Hepatocyte (in vitro differentiated cells): ENCODE data around the gene BUD31. TPM values are rescaled to one million over a fixed set of nuclear protein-coding genes. Genes with fewer than 3 reads are reported as not detected.

Experiments
- DNase-seq: peaks from one replicate; pipeline ENCODE4 v3.0.0-alpha.2; 2016; ENCODE audit warnings: low spot score
- H2AFZ ChIP-seq: fragments of 200-600 bp; sonication (generic); 2 replicates; pipeline ENCODE4 v1.6.0; 2016; ENCODE audit warnings: antibody characterized with exemption, mild to moderate bottlenecking
- H3K27ac ChIP-seq: fragments of 200-600 bp; sonication (generic); 2 replicates; pipeline ENCODE4 v1.5.1; 2016; ENCODE audit warnings: mild to moderate bottlenecking
- H3K27me3 ChIP-seq: fragments of 200-600 bp; sonication (generic); 2 replicates; pipeline ENCODE4 v1.6.1; 2016
- H3K36me3 ChIP-seq: fragments of 200-600 bp; sonication (generic); replicated peaks from 2 replicates; pipeline ENCODE4 v1.5.1; 2016; ENCODE audit warnings: low read depth; ENCODE audit not compliant: insufficient read depth
- H3K4me1 ChIP-seq: fragments of 200-600 bp; sonication (generic); 2 replicates; pipeline ENCODE4 v1.5.1; 2016; ENCODE audit warnings: mild to moderate bottlenecking, moderate library complexity; ENCODE audit not compliant: insufficient read depth
- H3K4me2 ChIP-seq: fragments of 200-600 bp; sonication (generic); 2 replicates; pipeline ENCODE4 v1.6.0; 2016
- H3K4me3 ChIP-seq: fragments of 200-600 bp; sonication (generic); 2 replicates; pipeline ENCODE4 v1.5.1; 2016; ENCODE audit warnings: mild to moderate bottlenecking
- H3K79me2 ChIP-seq: fragments of 200-600 bp; sonication (generic); 2 replicates; pipeline ENCODE4 v1.6.0; 2017; ENCODE audit warnings: mild to moderate bottlenecking
- H3K9me2 ChIP-seq: fragments of 200-600 bp; sonication (generic); replicated peaks from 2 replicates; pipeline ENCODE4 v1.6.0; 2017; ENCODE audit warnings: mild to moderate bottlenecking; ENCODE audit not compliant: insufficient read depth
- H3K9me3 ChIP-seq: fragments of 200-600 bp; sonication (generic); 2 replicates; pipeline ENCODE4 v1.5.1; 2016; ENCODE audit warnings: low read depth, mild to moderate bottlenecking
- H4K20me1 ChIP-seq: fragments of 200-600 bp; sonication (generic); 2 replicates; pipeline ENCODE4 v1.6.0; 2016; ENCODE audit warnings: mild to moderate bottlenecking; ENCODE audit not compliant: insufficient read depth, poor library complexity, severe bottlenecking
- EZH2 ChIP-seq: fragments of 200-600 bp; sonication (generic); IDR thresholded peaks from 2 replicates; pipeline ENCODE4 v1.6.1; 2016; ENCODE audit warnings: antibody characterized with exemption, mild to moderate bottlenecking, borderline replicate concordance
- EZH2phosphoT487 ChIP-seq: fragments of 200-600 bp; sonication (generic); IDR thresholded peaks from one replicate; pipeline ENCODE4 v1.6.1; 2018; ENCODE audit warnings: antibody characterized with exemption, mild to moderate bottlenecking, low read depth, moderate library complexity; ENCODE audit not compliant: unreplicated experiment, severe bottlenecking
- WGBS: methylation state at CpG from one replicate; pipeline ENCODE4 v1.1.6; 2016; ENCODE audit warnings: low lambda C conversion rate; ENCODE audit errors: missing lambda C conversion rate; 5-methylcytosine and 5-hydroxymethylcytosine counted together
- polyA plus RNA-seq: library from polyadenylated mRNA; unstranded; fragments of >200 nt; fragmentation: Nextera tagmentation; extraction: Ambion mirVana; gene quantifications from 2 replicates; pipeline ENCODE4 v1.2.1, GENCODE V29; 2016
- total RNA-seq: library from RNA; depleted of rRNA; stranded (reverse); fragments of >200 nt; gene quantifications from 2 replicates; pipeline ENCODE4 v1.2.3, GENCODE V29; 2014
- TF ChIP-seq, protein P1 (sequence below): fragments of 200-600 bp; sonication (generic); IDR thresholded peaks from 2 replicates; pipeline ENCODE4 v1.5.1; 2016; ENCODE audit warnings: antibody characterized with exemption, mild to moderate bottlenecking; ENCODE audit not compliant: poor library complexity

The BUD31 gene
- total and polyA plus RNA-seq, 2 experiments from 2014 or later: 77.5 to 233 TPM

DNA sequence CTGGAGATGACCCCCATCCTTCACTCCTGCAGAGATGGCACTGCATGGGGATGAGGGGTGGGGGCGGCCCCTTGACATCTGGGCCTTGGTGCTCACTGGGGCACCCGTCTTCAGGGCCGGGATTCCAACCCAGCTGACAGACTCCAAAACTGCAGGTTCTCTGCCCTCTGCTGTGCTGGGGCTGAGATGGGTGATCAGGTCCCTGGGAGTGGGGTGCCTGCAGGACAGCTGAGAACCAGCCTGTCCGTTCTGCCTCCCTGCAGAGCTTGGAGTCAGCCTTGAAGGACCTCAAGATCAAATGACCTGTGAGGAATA is 14.6 kb upstream of the BUD31 start:
- Histone ChIP-seq H3K4me2 (no peak overlapping the region), H3K4me3 (no peak overlapping the region), H2AFZ (no peak overlapping the region), H4K20me1 (no peaks in the 10 kb centered on the region), H3K27me3 (no peaks in the 10 kb centered on the region), H3K79me2 (no peaks in the 10 kb centered on the region), H3K9me3 (no peaks in the 10 kb centered on the region), H3K4me1 (peaks cover 14% of the 10 kb centered on the region), H3K36me3 (no peaks in the 10 kb centered on the region), H3K9me2 (no peaks in the 10 kb centered on the region), H3K27ac (no peak overlapping the region)
- no peak for DNase-seq
- WGBS: 88% methylated on average over 4 of the region's 4 CpGs
- TF ChIP-seq, protein P1, sequence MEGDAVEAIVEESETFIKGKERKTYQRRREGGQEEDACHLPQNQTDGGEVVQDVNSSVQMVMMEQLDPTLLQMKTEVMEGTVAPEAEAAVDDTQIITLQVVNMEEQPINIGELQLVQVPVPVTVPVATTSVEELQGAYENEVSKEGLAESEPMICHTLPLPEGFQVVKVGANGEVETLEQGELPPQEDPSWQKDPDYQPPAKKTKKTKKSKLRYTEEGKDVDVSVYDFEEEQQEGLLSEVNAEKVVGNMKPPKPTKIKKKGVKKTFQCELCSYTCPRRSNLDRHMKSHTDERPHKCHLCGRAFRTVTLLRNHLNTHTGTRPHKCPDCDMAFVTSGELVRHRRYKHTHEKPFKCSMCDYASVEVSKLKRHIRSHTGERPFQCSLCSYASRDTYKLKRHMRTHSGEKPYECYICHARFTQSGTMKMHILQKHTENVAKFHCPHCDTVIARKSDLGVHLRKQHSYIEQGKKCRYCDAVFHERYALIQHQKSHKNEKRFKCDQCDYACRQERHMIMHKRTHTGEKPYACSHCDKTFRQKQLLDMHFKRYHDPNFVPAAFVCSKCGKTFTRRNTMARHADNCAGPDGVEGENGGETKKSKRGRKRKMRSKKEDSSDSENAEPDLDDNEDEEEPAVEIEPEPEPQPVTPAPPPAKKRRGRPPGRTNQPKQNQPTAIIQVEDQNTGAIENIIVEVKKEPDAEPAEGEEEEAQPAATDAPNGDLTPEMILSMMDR: no peak
- TF ChIP-seq EZH2: no peak
- no peak for TF ChIP-seq EZH2phosphoT487

DNA sequence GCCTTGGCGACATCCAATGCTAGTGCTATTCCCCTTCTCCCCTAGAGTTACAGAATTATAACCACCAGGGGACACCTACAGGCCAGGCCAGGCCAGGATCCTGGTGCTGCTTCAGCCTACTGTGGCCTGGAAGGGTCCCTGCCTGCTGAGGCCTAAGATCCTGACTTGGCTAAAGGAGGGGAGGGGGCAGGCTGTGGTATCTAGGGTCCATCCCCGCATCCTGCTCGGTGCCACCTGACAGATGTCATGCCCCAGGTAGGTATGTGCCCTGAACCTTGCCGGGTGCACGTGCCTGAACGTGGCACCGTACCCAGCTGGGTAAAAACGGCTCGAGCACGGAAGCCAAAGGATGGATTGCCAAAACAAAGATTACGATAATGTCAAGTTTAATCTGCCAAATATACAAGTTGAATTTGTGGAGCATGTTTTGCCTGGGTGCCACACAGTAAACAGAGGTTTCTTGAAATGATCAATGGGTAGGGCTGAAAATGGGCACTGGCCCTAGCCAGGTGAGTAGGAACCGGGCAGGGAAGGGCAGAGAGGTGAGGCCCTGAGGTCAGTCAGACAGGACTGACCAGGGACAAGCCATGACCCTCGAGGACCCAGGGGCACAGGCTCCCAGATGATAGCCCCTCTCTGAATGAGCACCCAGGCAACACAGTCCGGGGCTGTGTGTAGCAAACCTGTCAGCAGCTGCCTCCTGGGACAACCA is 13.0 kb upstream of the BUD31 start:
- WGBS: 96% methylated on average over 14 of the region's 14 CpGs
- Histone ChIP-seq H3K27ac (no peak overlapping the region), H3K27me3 (no peaks in the 10 kb centered on the region), H3K36me3 (no peaks in the 10 kb centered on the region), H3K4me2 (no peak overlapping the region), H2AFZ (no peak overlapping the region), H3K9me2 (no peaks in the 10 kb centered on the region), H3K9me3 (no peaks in the 10 kb centered on the region), H4K20me1 (no peaks in the 10 kb centered on the region), H3K4me3 (no peak overlapping the region), H3K79me2 (no peaks in the 10 kb centered on the region), H3K4me1 (peaks cover 14% of the 10 kb centered on the region)
- TF ChIP-seq EZH2 (no peak), EZH2phosphoT487 (no peak)
- TF ChIP-seq, protein P1: no peak
- no peak for DNase-seq

DNA sequence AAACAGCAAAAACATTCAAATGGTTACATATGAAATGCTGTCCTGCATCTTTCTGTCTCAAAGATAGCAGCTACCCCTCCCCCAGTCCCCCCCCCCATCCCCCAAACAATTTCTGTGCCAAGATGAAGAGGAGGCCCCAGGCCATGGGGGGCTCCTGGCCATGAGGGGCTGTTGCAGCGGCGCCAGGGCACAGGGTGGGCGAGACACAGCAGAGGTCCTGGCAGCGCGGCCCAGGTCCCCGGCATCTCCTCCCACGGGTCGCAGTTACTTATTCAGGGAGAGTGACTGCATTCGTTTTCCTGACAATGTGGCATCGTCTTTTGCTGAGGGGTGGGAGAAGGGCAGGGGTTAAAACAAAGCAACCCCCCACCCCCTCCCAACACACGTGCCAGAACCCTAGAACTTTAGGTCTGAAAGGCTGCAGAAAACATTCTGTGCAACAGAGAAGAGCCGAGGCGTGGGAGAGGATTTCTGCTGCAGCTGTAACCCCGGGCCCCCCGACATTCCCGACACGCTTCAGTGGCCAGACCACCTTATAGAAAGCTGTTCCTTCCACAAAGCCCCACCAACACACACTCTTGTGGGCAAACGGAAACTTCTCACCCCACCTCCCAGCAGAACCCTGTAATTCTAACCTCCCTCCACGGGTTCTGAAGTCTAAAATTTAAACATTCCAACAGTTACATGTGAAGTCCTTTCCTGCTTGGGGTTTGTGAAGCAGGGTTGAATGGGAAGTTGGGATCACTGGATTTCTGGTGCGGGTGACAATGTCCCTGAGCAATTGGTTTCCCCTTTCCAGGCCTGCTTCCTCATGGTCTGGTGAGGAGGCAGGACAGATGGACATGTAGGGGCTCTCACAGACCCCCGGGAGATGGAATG is 12.1 kb upstream of the BUD31 start:
- Histone ChIP-seq H4K20me1 (no peaks in the 10 kb centered on the region), H3K4me1 (peaks cover 14% of the 10 kb centered on the region), H3K9me2 (no peaks in the 10 kb centered on the region), H3K27me3 (no peaks in the 10 kb centered on the region), H3K79me2 (no peaks in the 10 kb centered on the region), H3K27ac (no peak overlapping the region), H3K36me3 (no peaks in the 10 kb centered on the region), H3K9me3 (no peaks in the 10 kb centered on the region), H2AFZ (no peak overlapping the region), H3K4me2 (no peak overlapping the region), H3K4me3 (no peak overlapping the region)
- TF ChIP-seq EZH2phosphoT487 (no peak), EZH2 (no peak)
- TF ChIP-seq, protein P1: no peak
- WGBS: 93% methylated on average over 21 of the region's 21 CpGs
- no peak for DNase-seq
